IMR-90 (cell line): ENCODE data around the gene PRR5L. TPM values are rescaled to one million over a fixed set of nuclear protein-coding genes. Genes with fewer than 3 reads are reported as not detected.

ENCODE experiments used
- ATAC-seq: fragments of 200-7000 bp; cut with Tn5 transposase; 2 replicates; pipeline ENCODE4 v1.9.1; 2020; ENCODE audit warnings: low read depth, mild to moderate bottlenecking, moderate library complexity
- Bru-seq: library from RNA; stranded (reverse); fragments of 400-500 nt; gene quantifications from one replicate; lab custom pipeline; 2021; lab: Mats Ljungman, UMichigan
- BruChase-seq, 2 experiments: library from RNA; stranded (reverse); fragments of 400-500 nt; gene quantifications; one replicate each; lab custom pipeline; 2021; lab: Mats Ljungman, UMichigan
- BruUV-seq: library from RNA; stranded (reverse); fragments of 400-500 nt; replicated peaks from 2 replicates; lab custom pipeline; 2021; lab: Mats Ljungman, UMichigan
- CTCF ChIA-PET: fragments of 300-600 bp; formaldehyde crosslinking; extraction: SDS; loops from one replicate; lab custom pipeline; 2021; ENCODE audit warnings: antibody characterized with exemption; lab: Yijun Ruan, JAX
- POLR2A ChIA-PET: fragments of 300-600 bp; sonication (Branson Sonifier 250); formaldehyde crosslinking; loops from one replicate; lab custom pipeline; 2022; ENCODE audit warnings: antibody characterized with exemption; ENCODE audit not compliant: unreplicated experiment; lab: Charles Lee
- DNase-seq: peaks from one replicate; pipeline ENCODE4 v3.0.0; 2013
- H2AFZ ChIP-seq: replicated peaks from 2 replicates; pipeline ENCODE3; 2013; ENCODE audit warnings: low read length, mild to moderate bottlenecking; ENCODE audit not compliant: poor library complexity
- H2AK5ac ChIP-seq: 2 replicates; pipeline ENCODE4 v1.6.1; 2013; ENCODE audit warnings: low read depth, low read length, inconsistent platforms
- H2AK9ac ChIP-seq: replicated peaks from 2 replicates; pipeline ENCODE3; 2013; ENCODE audit warnings: mild to moderate bottlenecking, low read depth, low read length, moderate library complexity; ENCODE audit not compliant: poor library complexity
- H2BK120ac ChIP-seq: 2 replicates; pipeline ENCODE4 v1.6.1; 2013; ENCODE audit warnings: low read depth, low read length, inconsistent platforms
- H2BK15ac ChIP-seq: 3 replicates; pipeline ENCODE4 v1.6.1; 2013; ENCODE audit warnings: low read depth, low read length, inconsistent platforms
- H2BK20ac ChIP-seq: 2 replicates; pipeline ENCODE4 v1.6.1; 2013; ENCODE audit warnings: low read depth, mild to moderate bottlenecking, inconsistent platforms, low read length, moderate library complexity
- H2BK5ac ChIP-seq: 2 replicates; pipeline ENCODE4 v1.6.1; 2013; ENCODE audit warnings: mild to moderate bottlenecking, low read depth, low read length, inconsistent platforms; ENCODE audit not compliant: poor library complexity, severe bottlenecking
- H3K14ac ChIP-seq: replicated peaks from 2 replicates; pipeline ENCODE4 v1.6.1; 2013; ENCODE audit warnings: low read depth, low read length, inconsistent platforms
- H3K18ac ChIP-seq: 2 replicates; pipeline ENCODE4 v1.6.1; 2013; ENCODE audit warnings: low read depth, low read length, control low read depth
- H3K23ac ChIP-seq: 2 replicates; pipeline ENCODE4 v1.6.1; 2013; ENCODE audit warnings: low read depth, low read length, inconsistent platforms
- H3K27ac ChIP-seq: 2 replicates; pipeline ENCODE4 v1.5.1; 2013; ENCODE audit warnings: mild to moderate bottlenecking, control low read depth, low read length; ENCODE audit not compliant: insufficient read depth
- H3K27me3 ChIP-seq: 2 replicates; pipeline ENCODE4 v1.6.1; 2013; ENCODE audit warnings: low read length; ENCODE audit not compliant: control insufficient read depth, insufficient read depth
- H3K36me3 ChIP-seq: 2 replicates; pipeline ENCODE4 v1.6.1; 2013; ENCODE audit warnings: low read length, mixed read lengths; ENCODE audit not compliant: control insufficient read depth, insufficient read depth
- H3K4ac ChIP-seq: 2 replicates; pipeline ENCODE4 v1.6.1; 2013; ENCODE audit warnings: low read depth, low read length, inconsistent platforms
- H3K4me1 ChIP-seq: 2 replicates; pipeline ENCODE4 v1.6.1; 2013; ENCODE audit warnings: low read length, mixed read lengths; ENCODE audit not compliant: control insufficient read depth, insufficient read depth
- H3K4me2 ChIP-seq: 2 replicates; pipeline ENCODE4 v1.6.1; 2013; ENCODE audit warnings: low read depth, mild to moderate bottlenecking, control low read depth, low read length, moderate library complexity
- H3K4me3 ChIP-seq: 2 replicates; pipeline ENCODE4 v1.5.1; 2013; ENCODE audit warnings: low read depth, mild to moderate bottlenecking, control low read depth, low read length, moderate library complexity; ENCODE audit not compliant: insufficient read depth
- H3K56ac ChIP-seq: 2 replicates; pipeline ENCODE4 v1.6.1; 2013; ENCODE audit warnings: low read length, inconsistent platforms; ENCODE audit not compliant: insufficient read depth; ENCODE audit errors: extremely low read depth
- H3K79me1 ChIP-seq, 2 experiments: 2 replicates each; pipeline ENCODE4 v1.6.1; 2013; ENCODE audit warnings: low read length in 2 of 2, inconsistent platforms in 1 of 2, low read depth in 1 of 2
- H3K9ac ChIP-seq: 2 replicates; pipeline ENCODE4 v1.6.1; 2013; ENCODE audit warnings: low read depth, low read length, control low read depth
- H3K9me1 ChIP-seq: 2 replicates; pipeline ENCODE4 v1.6.1; 2013; ENCODE audit warnings: low read length, inconsistent platforms; ENCODE audit not compliant: insufficient read depth
- H3K9me3 ChIP-seq: 2 replicates; pipeline ENCODE4 v1.6.1; 2013; ENCODE audit warnings: low read length; ENCODE audit not compliant: control insufficient read depth, insufficient read depth
- H4K20me1 ChIP-seq: 2 replicates; pipeline ENCODE4 v1.6.1; 2013; ENCODE audit warnings: low read length, inconsistent platforms; ENCODE audit not compliant: insufficient read depth
- H4K5ac ChIP-seq: 2 replicates; pipeline ENCODE4 v1.6.1; 2013; ENCODE audit warnings: mild to moderate bottlenecking, low read depth, low read length, control low read depth
- H4K8ac ChIP-seq, 2 experiments: 2 replicates each; pipeline ENCODE4 v1.6.1; 2013; ENCODE audit warnings: low read depth in 2 of 2, low read length in 2 of 2, control low read depth in 1 of 2, inconsistent platforms in 1 of 2
- H4K91ac ChIP-seq: 2 replicates; pipeline ENCODE4 v1.6.1; 2013; ENCODE audit warnings: low read depth, low read length, inconsistent platforms; ENCODE audit not compliant: insufficient read depth
- BHLHE40 ChIP-seq: fragments of 150-350 bp; IDR thresholded peaks from 2 replicates; pipeline ENCODE4 v1.6.1; 2016; ENCODE audit warnings: mild to moderate bottlenecking, low read depth, low read length
- CEBPB ChIP-seq: IDR thresholded peaks from 2 replicates; pipeline ENCODE4 v1.6.1; 2012; ENCODE audit warnings: low read depth, low read length, improper control_type of control experiment
- CHD1 ChIP-seq: IDR thresholded peaks from 2 replicates; pipeline ENCODE4 v1.6.1; 2012; ENCODE audit warnings: low read depth, low read length, improper control_type of control experiment
- FOS ChIP-seq: fragments of 150-350 bp; IDR thresholded peaks from 2 replicates; pipeline ENCODE4 v1.6.1; 2016; ENCODE audit warnings: low read depth, low read length
- MAFK ChIP-seq: IDR thresholded peaks from 2 replicates; pipeline ENCODE4 v1.6.1; 2012; ENCODE audit warnings: low read depth, low read length, improper control_type of control experiment
- MAZ ChIP-seq: IDR thresholded peaks from 2 replicates; pipeline ENCODE4 v1.6.1; 2012; ENCODE audit warnings: low read depth, mild to moderate bottlenecking, low read length, improper control_type of control experiment, moderate library complexity, borderline replicate concordance
- POLR2A ChIP-seq: IDR thresholded peaks from 2 replicates; pipeline ENCODE4 v1.6.1; 2012; ENCODE audit warnings: mild to moderate bottlenecking, low read depth, low read length
- RCOR1 ChIP-seq: IDR thresholded peaks from 2 replicates; pipeline ENCODE4 v1.6.1; 2012; ENCODE audit warnings: mild to moderate bottlenecking, low read length, improper control_type of control experiment; ENCODE audit not compliant: insufficient replicate concordance
- RFX5 ChIP-seq: IDR thresholded peaks from 2 replicates; pipeline ENCODE4 v1.8.0; 2012; ENCODE audit warnings: low read depth, mild to moderate bottlenecking, low read length, moderate library complexity
- SMC3 ChIP-seq: fragments of 150-350 bp; IDR thresholded peaks from 2 replicates; pipeline ENCODE4 v1.6.1; 2016; ENCODE audit warnings: low read depth, mild to moderate bottlenecking, antibody characterized with exemption, low read length, moderate library complexity
- WGBS, 2 experiments: methylation state at CpG; one replicate each; pipeline versions ENCODE4 v1.1.5 to v1.1.7; 2013; ENCODE audit warnings: missing lambda C conversion rate in 2 of 2; ENCODE audit not compliant: insufficient read length in 1 of 2; ENCODE audit errors: extremely low coverage in 2 of 2; 5-methylcytosine and 5-hydroxymethylcytosine counted together
- dilution Hi-C: fragments of 300-500 bp; cut with HindIII; formaldehyde crosslinking; loops from one replicate; pipeline ENCODE4 v1.14.3; 2018; ENCODE audit warnings: low sequenced_read_pairs; ENCODE audit not compliant: unreplicated experiment
- in situ Hi-C: fragments of 300-500 bp; cut with MboI; formaldehyde crosslinking; loops from 3 replicates; pipeline ENCODE4 v1.14.3; 2019; ENCODE audit warnings: low sequenced_read_pairs, inconsistent platforms, mixed read lengths
- intact Hi-C: fragments of 100-400 bp; cut with micrococcal nuclease; formaldehyde crosslinking; loops from 2 replicates; pipeline ENCODE4 v1.10.0; 2022
- long read RNA-seq: library from polyadenylated mRNA; unstranded; transcript quantifications from one replicate; pipeline ENCODE4 v2.0.0, GENCODE V29; 2021; ENCODE audit not compliant: unreplicated experiment
- polyA plus RNA-seq, 3 experiments: library from polyadenylated mRNA; depleted of rRNA; stranded (reverse); fragments of >200 nt; gene quantifications; 2 replicates each; pipeline ENCODE4 v1.2.3, GENCODE V29; 2012; ENCODE audit warnings: low replicate concordance in 1 of 3
- total RNA-seq: library from RNA; depleted of rRNA; stranded (reverse); fragments of >200 nt; gene quantifications from 2 replicates; pipeline ENCODE4 v1.2.3, GENCODE V29; 2012; rRNA removed
- TF ChIP-seq, protein P1 (sequence below): fragments of 150-350 bp; IDR thresholded peaks from 2 replicates; pipeline ENCODE4 v1.6.1; 2016; ENCODE audit warnings: low read depth, mild to moderate bottlenecking, low read length, moderate library complexity, borderline replicate concordance
- TF ChIP-seq, protein P2 (sequence below): fragments of 150-350 bp; IDR thresholded peaks from 2 replicates; pipeline ENCODE4 v1.6.1; 2017; ENCODE audit warnings: mild to moderate bottlenecking, antibody characterized with exemption, low read length, low read depth

The PRR5L gene, protein sequence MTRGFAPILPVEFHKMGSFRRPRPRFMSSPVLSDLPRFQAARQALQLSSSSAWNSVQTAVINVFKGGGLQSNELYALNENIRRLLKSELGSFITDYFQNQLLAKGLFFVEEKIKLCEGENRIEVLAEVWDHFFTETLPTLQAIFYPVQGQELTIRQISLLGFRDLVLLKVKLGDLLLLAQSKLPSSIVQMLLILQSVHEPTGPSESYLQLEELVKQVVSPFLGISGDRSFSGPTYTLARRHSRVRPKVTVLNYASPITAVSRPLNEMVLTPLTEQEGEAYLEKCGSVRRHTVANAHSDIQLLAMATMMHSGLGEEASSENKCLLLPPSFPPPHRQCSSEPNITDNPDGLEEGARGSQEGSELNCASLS
- 3.3 and 3.6 TPM in 2 replicates for total RNA-seq
- polyA plus RNA-seq (2012; rRNA removed) = 2.6 and 2.9 TPM in 2 replicates
- 2.2 and 2.3 TPM in 2 replicates for polyA plus RNA-seq (2012; cell fraction: cytosol; rRNA removed)
- polyA plus RNA-seq (2012; cell fraction: nucleus; rRNA removed; ENCODE audit: low replicate concordance) = 4.6 and 6.8 TPM in 2 replicates
- percentile 29 among the genes with signal in this experiment for Bru-seq, nascent RNA
- percentile 24 among the genes with signal in this experiment for BruChase-seq, experiment 1, labeled RNA remaining after a 6-hour chase
- BruChase-seq, experiment 2, labeled RNA remaining after a 2-hour chase = percentile 31 among the genes with signal in this experiment
- long read RNA-seq, partial matches to known transcripts = 1 of 2 reads
- long read RNA-seq, other reads (novel, unspliced or antisense) = 1 of 2 reads

DNA sequence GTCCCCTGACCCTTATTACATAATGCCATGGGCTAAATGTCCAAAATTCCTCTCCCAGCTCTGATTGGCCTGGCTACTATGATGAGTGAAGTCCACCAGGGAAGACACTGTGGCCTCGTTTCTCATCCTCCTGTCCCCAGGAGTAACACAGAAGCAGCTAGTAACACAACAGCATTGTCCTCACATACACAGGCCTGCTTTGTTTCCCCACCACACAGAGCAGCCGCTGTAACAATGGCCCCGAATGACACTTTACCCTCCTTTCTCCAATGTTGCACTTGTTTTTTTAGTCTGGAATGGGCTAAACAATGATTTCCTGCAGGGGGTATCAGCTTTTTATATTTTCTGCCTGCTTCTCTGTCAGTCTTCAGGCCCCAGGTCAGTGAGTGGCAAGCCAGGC, at the start of gene PRR5L:
PRR5L (plus strand) TSS at position 363 of the 400 bp plus-strand sequence. CDS start 104,834 bp downstream, outside the sequence.
- dilution Hi-C loops (loop anchor here (10.0 kb wide), 1 partner anchor 189 kb away; no protein-coding TSS in a partner anchor), intact Hi-C loops (loop anchor here (5.0 kb wide), 1 partner anchor 81 kb away; no protein-coding TSS in a partner anchor), in situ Hi-C loops (no loop called here)
- no peak for DNase-seq
- Histone ChIP-seq H2BK120ac (0 out of 2 replicates have a peak within 1 kb of the TSS, but pooled peaks have one; percentile 13), H3K4me1 (0 out of 2 replicates have a peak, but pooled peaks cover 2% of the 10 kb centered on the region), H3K27me3 (peaks cover 3% of the 10 kb centered on the region; the same call in 1 of the 2 replicates), H3K4ac (peak within 1 kb of the TSS; percentile 16; the same call in 1 of the 2 replicates), H3K9me3 (no peaks in the 10 kb centered on the region), H4K20me1 (no peaks in the 10 kb centered on the region), H3K14ac (no peak within 1 kb of the TSS), H3K23ac (no peak within 1 kb of the TSS), H2BK5ac (no peak within 1 kb of the TSS), H3K4me2 (no peak within 1 kb of the TSS), H3K4me3 (no peak within 1 kb of the TSS), H2BK15ac (no peak within 1 kb of the TSS), H3K36me3 (no peaks in the 10 kb centered on the region), H3K18ac (no peak within 1 kb of the TSS), H3K27ac (no peak within 1 kb of the TSS), H3K56ac (no peak within 1 kb of the TSS), H4K91ac (no peak within 1 kb of the TSS), H2AK9ac (no peak within 1 kb of the TSS), H3K9ac (no peak within 1 kb of the TSS), H4K5ac (no peak within 1 kb of the TSS), H3K9me1 (no peaks in the 10 kb centered on the region), H2AFZ (no peak within 1 kb of the TSS), H3K79me1 (no peaks in the 10 kb centered on the region), H4K8ac (no peak within 1 kb of the TSS), H2BK20ac (no peak within 1 kb of the TSS), H2AK5ac (no peak within 1 kb of the TSS)
- ChIA-PET POLR2A (no interaction called here), CTCF (interaction anchor here (1.6 to 6.5 kb wide), 2 partner anchors 182 to 197 kb away, joined by 5 to 66 read pairs; no protein-coding TSS in a partner anchor)
- TF ChIP-seq POLR2A (no peak), RFX5 (no peak), CEBPB (no peak), RCOR1 (no peak), MAFK (no peak), MAZ (no peak), BHLHE40 (no peak), CHD1 (no peak), FOS (no peak), SMC3 (no peak)
- TF ChIP-seq, protein P1, sequence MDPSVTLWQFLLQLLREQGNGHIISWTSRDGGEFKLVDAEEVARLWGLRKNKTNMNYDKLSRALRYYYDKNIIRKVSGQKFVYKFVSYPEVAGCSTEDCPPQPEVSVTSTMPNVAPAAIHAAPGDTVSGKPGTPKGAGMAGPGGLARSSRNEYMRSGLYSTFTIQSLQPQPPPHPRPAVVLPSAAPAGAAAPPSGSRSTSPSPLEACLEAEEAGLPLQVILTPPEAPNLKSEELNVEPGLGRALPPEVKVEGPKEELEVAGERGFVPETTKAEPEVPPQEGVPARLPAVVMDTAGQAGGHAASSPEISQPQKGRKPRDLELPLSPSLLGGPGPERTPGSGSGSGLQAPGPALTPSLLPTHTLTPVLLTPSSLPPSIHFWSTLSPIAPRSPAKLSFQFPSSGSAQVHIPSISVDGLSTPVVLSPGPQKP = no peak
- TF ChIP-seq, protein P2, sequence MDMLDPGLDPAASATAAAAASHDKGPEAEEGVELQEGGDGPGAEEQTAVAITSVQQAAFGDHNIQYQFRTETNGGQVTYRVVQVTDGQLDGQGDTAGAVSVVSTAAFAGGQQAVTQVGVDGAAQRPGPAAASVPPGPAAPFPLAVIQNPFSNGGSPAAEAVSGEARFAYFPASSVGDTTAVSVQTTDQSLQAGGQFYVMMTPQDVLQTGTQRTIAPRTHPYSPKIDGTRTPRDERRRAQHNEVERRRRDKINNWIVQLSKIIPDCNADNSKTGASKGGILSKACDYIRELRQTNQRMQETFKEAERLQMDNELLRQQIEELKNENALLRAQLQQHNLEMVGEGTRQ = no peak
- WGBS, 2 experiments = no CpG with 5 or more reads among the region's 3 CpGs
- no TSS peak for BruUV-seq
- ATAC-seq = no peak
